GM12872 (cell line): ENCODE results near the gene CD226.

Source experiments
- TF ChIP-seq, protein P1 (sequence below): IDR thresholded peaks from 3 replicates; pipeline ENCODE4 v1.5.1; 2011; ENCODE audit warnings: low read depth, mild to moderate bottlenecking, low read length, moderate library complexity; ENCODE audit not compliant: insufficient read depth

Gene CD226

DNA sequence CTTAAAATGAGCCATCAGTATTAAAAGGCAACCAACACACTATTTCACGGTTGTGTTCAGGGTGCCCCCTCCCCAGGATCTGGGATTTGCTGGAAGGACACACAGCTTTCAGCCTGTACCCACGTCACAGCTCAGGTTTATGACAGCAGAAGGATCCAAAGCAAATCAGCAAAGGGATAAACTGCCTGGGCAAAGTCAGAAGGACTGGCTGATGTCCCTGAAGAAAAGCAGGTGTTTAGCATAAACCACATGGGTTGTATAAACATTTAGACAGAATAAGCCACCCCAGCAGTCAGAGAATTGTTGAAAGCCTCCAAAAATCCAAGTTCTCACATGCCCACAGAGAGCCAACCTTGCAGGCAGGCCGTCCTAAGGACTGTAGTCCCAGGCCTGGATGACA is 63.9 kb downstream of the CD226 start:
- TF ChIP-seq, protein P1, sequence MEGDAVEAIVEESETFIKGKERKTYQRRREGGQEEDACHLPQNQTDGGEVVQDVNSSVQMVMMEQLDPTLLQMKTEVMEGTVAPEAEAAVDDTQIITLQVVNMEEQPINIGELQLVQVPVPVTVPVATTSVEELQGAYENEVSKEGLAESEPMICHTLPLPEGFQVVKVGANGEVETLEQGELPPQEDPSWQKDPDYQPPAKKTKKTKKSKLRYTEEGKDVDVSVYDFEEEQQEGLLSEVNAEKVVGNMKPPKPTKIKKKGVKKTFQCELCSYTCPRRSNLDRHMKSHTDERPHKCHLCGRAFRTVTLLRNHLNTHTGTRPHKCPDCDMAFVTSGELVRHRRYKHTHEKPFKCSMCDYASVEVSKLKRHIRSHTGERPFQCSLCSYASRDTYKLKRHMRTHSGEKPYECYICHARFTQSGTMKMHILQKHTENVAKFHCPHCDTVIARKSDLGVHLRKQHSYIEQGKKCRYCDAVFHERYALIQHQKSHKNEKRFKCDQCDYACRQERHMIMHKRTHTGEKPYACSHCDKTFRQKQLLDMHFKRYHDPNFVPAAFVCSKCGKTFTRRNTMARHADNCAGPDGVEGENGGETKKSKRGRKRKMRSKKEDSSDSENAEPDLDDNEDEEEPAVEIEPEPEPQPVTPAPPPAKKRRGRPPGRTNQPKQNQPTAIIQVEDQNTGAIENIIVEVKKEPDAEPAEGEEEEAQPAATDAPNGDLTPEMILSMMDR, result no peak

DNA sequence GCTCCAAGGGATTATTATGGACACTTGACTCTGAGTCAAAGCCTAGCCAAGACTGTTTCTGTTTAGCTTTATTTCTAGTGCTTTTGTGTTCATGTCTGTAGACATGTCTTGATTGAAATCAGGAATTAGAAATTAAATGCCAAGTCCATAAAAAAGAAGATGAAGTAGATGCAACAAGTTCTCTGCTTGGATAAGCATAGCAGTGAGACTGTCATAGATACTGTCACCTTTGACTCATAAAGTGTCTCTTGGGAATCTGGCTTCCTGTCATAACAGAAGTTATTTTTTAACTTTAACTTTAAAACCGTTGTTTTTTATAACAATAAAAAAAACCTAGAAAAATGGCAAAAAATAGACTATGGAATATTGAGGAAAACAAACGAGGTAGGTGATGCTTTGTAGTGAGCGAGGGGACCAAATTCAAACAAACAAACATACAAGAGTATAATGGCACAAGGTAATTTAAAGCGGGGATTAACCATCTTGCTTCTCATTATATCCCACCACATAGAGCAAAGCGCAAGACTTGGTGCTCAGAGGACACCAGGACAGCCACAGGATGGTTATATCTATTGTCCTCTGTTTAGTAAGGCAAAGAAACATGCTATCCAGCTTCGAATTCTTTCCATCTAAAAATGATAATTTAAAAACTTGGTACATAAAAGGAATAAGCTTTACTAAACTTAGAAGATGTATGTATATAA is 64.6 kb downstream of the CD226 start:
- TF ChIP-seq, protein P1, result no peak

DNA sequence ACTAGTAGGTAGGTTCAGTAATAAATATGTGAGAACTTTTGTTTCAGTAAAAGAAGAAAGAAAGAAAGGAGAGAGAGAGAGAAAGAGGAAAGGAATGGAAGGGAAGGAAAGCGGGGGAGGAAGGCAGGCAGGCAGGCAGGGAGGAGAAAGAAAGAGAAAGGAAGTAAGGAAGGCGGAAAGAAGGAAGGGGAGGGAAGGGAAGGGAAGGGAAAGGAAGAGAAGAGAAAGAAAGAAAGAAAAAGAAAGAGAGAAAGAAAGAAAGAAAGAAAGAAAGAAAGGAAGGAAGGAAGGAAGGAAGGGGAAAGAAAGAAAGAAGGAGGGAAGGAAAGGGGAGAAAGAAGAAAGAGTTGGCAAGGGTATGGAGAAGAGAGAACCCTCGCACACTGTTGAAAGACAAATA is 67.6 kb downstream of the CD226 start:
- TF ChIP-seq, protein P1, result no peak

DNA sequence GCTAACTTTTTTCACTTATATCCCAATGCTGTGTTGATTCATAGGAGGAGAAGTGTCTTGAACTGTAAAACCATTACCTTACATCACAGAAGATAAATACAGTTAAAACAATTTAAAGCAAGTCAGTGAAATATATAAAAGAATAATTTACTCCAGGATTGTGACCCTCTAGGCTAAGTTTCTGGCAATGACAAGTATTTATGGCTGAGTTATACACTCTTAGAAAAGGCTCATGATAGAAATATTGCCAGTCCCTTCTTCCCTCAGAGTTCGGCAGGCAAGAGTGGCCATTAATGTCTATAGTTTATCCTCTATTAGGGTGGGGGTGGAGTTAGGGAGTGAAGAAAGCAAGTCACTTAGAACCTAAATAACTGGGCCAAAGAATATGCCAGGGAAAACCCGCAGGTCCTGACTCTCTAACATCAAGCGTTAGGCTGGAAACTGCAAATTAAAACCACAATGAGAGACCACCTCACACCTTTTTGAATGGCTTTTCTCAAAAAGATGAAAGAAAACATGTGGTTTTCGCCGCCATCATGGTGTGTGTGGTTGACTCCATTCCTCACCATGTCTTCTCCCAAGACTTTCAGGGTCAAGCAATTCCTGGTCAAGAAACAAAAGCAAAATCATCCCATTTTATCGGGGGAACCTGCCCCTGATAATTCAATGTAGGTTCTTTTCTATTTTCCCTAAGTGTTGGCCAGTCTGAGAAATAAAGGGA is 69.3 kb downstream of the CD226 start:
- TF ChIP-seq, protein P1, result no peak

DNA sequence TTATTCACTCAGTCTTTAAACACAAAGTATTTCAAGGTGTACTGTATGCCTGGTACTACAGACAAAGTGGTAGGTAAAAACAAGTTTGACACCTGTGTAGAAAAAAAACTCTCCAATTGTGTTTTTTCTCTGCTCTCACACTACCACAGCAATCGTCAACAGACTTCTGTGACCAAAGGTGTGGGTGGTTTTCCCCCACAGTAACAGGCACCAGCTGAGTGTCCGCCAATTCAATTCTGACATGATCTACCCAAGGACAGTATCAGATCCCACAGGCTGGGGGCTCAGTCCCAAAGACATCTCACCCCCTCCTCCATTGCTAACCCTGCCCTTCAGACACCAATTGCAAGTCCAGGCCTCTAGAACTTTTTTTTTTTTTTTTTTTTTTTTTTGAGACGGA is 71.2 kb downstream of the CD226 start:
- TF ChIP-seq, protein P1, result no peak

DNA sequence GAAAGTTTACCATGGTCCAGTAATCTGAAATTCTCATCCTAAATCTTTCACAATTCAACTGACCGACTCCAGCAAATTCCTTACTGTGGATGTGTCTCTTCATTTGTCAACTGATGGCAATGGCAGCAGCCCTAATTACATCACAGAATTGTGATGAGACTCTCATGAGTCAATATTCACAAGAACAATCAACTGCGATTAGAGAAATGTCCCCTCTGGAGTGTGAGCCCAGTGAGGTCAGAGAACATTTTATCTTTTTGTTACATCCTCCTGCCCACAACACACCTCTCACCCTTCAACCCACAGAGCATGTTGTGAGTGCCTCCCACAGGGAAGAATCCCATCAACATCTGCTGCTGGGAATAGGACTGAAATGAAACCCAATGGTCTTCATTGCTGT is 73.6 kb downstream of the CD226 start:
- TF ChIP-seq, protein P1, result no peak

DNA sequence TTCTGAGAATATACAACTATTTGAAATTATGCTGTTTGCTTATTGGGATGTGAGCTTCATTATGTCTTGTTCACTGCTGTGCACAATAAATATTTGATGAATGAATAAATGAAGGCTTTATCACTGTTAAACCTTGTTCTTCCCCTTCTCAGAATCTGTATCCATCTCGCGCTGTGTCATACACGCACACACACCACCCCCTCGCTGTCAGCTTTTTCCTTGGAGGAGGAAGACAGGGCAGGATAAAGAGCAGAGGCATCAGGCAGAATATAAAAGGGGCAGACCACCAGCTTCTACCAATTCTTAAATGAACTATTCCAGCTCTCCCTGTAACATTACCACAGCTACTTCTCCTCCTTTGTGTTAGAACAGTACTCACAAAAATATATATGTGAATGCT is 75.0 kb downstream of the CD226 start:
- TF ChIP-seq, protein P1, result no peak
